Endothelial cell of umbilical vein (primary cell): ENCODE results near the gene GRK5. TPM values are rescaled to one million over a fixed set of nuclear protein-coding genes. Genes with fewer than 3 reads are reported as not detected.

Experiments used
- BruUV-seq: library from RNA; stranded (reverse); fragments of 400-500 nt; replicated peaks from 2 replicates; lab custom pipeline; 2021; lab: Mats Ljungman, UMichigan
- CTCF ChIA-PET: fragments of 300-600, 350-600 bp; sonication (Branson Sonifier 250); formaldehyde crosslinking; loops from one replicate; lab custom pipeline; 2021; ENCODE audit warnings: antibody characterized with exemption, inconsistent platforms; lab: Charles Lee
- POLR2A ChIA-PET: fragments of 300-600, 350-600 bp; sonication (Branson Sonifier 250); formaldehyde crosslinking; loops from one replicate; lab custom pipeline; 2021; ENCODE audit warnings: antibody characterized with exemption, inconsistent platforms; lab: Charles Lee
- DNase-seq: peaks from one replicate; pipeline ENCODE4 v3.0.0-alpha.2; 2011; ENCODE audit warnings: low read depth, low spot score
- FAIRE-seq: peaks from 2 replicates; lab custom pipeline; 2011; peaks lifted over from hg19 to GRCh38; lab: Jason Lieb, UNC
- H2AFZ ChIP-seq: 2 replicates; pipeline ENCODE4 v1.6.0; 2012; ENCODE audit warnings: low read depth, low read length, control low read depth, inconsistent platforms
- H3K27ac ChIP-seq: 2 replicates; pipeline ENCODE4 v1.5.1; 2011; ENCODE audit warnings: low read depth, mild to moderate bottlenecking, control low read depth, low read length, moderate library complexity; ENCODE audit not compliant: insufficient read depth
- H3K27me3 ChIP-seq, 2 experiments: 2 replicates each; pipeline versions ENCODE4 v1.6.0 to v1.6.1; 2011; ENCODE audit warnings: low read length in 2 of 2, mixed read lengths in 1 of 2; ENCODE audit not compliant: control insufficient read depth in 2 of 2, insufficient read depth in 2 of 2
- H3K36me3 ChIP-seq, 2 experiments: 2 replicates in 1 of 2; 3 replicates in 1 of 2; pipeline ENCODE4 v1.5.1; 2011; ENCODE audit warnings: low read length in 2 of 2, mild to moderate bottlenecking in 1 of 2, moderate library complexity in 1 of 2; ENCODE audit not compliant: control insufficient read depth in 2 of 2, insufficient read depth in 2 of 2; ENCODE audit errors: extremely low read depth in 1 of 2
- H3K4me1 ChIP-seq: 3 replicates; pipeline ENCODE4 v1.5.1; 2011; ENCODE audit warnings: mild to moderate bottlenecking, low read length; ENCODE audit not compliant: control insufficient read depth, insufficient read depth; ENCODE audit errors: extremely low read depth
- H3K4me2 ChIP-seq: 2 replicates; pipeline ENCODE4 v1.6.1; 2011; ENCODE audit warnings: low read length, control low read depth, mixed read lengths; ENCODE audit not compliant: insufficient read depth
- H3K4me3 ChIP-seq, 3 experiments: fragments of 200-600 bp in 1 of 3; sonication (generic), shearing (Covaris generic) in 1 of 3; replicated peaks in 1 of 3; 2 replicates each; pipeline ENCODE4 v1.5.1; 2011 to 2016; ENCODE audit warnings: control low read depth in 3 of 3, low read length in 3 of 3, mild to moderate bottlenecking in 2 of 3, inconsistent platforms in 1 of 3, low read depth in 1 of 3, moderate library complexity in 1 of 3; ENCODE audit not compliant: insufficient read depth in 1 of 3
- H3K79me2 ChIP-seq: 2 replicates; pipeline ENCODE4 v1.6.0; 2012; ENCODE audit warnings: low read length, inconsistent platforms; ENCODE audit not compliant: control insufficient read depth, insufficient read depth
- H3K9ac ChIP-seq: replicated peaks from 2 replicates; pipeline ENCODE3; 2011; ENCODE audit warnings: low read length, control low read depth; ENCODE audit not compliant: insufficient read depth; ENCODE audit errors: extremely low read depth
- H3K9me1 ChIP-seq: replicated peaks from 3 replicates; pipeline ENCODE4 v1.6.0; 2011; ENCODE audit warnings: mild to moderate bottlenecking, low read length; ENCODE audit not compliant: control insufficient read depth, insufficient read depth; ENCODE audit errors: extremely low read depth
- H3K9me3 ChIP-seq: replicated peaks from 2 replicates; pipeline ENCODE4 v1.5.1; 2012; ENCODE audit warnings: low read length, inconsistent platforms; ENCODE audit not compliant: control insufficient read depth, insufficient read depth
- H4K20me1 ChIP-seq: replicated peaks from 2 replicates; pipeline ENCODE3; 2011; ENCODE audit warnings: mild to moderate bottlenecking, low read length; ENCODE audit not compliant: control insufficient read depth, insufficient read depth; ENCODE audit errors: extremely low read depth
- CTCF ChIP-seq, 2 donors: IDR thresholded peaks; 1 replicate in 1 of 2; 2 replicates in 1 of 2; pipeline ENCODE4 v1.5.1; 2011; ENCODE audit warnings: low read length in 2 of 2, mild to moderate bottlenecking in 2 of 2, moderate library complexity in 2 of 2, control low read depth in 1 of 2, inconsistent platforms in 1 of 2, low read depth in 1 of 2; ENCODE audit not compliant: insufficient read depth in 1 of 2; ENCODE audit errors: extremely low read depth in 1 of 2
- FOS ChIP-seq: IDR thresholded peaks from 2 replicates; pipeline ENCODE4 v1.6.1; 2011; ENCODE audit warnings: mild to moderate bottlenecking, low read length, moderate library complexity, borderline replicate concordance; ENCODE audit not compliant: insufficient read depth
- MYC ChIP-seq: IDR thresholded peaks from one replicate; pipeline ENCODE4 v1.6.1; 2011; ENCODE audit warnings: mild to moderate bottlenecking, low read depth, low read length
- dilution Hi-C: fragments of 300-500 bp; cut with MboI; formaldehyde crosslinking; loops from one replicate; pipeline ENCODE4 v1.15.0; 2019; ENCODE audit warnings: low sequenced_read_pairs; ENCODE audit not compliant: extremely low pct_ligation_motif_present
- intact Hi-C: fragments of 100-400 bp; cut with micrococcal nuclease; formaldehyde crosslinking; loops from one replicate; pipeline ENCODE4 v1.10.0; 2022
- polyA plus RNA-seq, 4 experiments: library from polyadenylated mRNA; depleted of rRNA in 3 of 4; stranded (reverse) in 3 of 4; unstranded in 1 of 4; fragments of >200 nt; gene quantifications; 2 replicates each; pipeline versions ENCODE4 v1.2.1 to v1.2.3, GENCODE V29; 2011 to 2012; ENCODE audit warnings: missing spikeins in 1 of 4
- total RNA-seq: library from RNA; stranded (reverse); gene quantifications from 2 replicates; pipeline ENCODE4 v1.2.3, GENCODE V29; 2021
- TF ChIP-seq, protein P1 (sequence below): IDR thresholded peaks from 2 replicates; pipeline ENCODE4 v1.6.1; 2011; ENCODE audit not compliant: insufficient read depth, insufficient read length

GRK5 gene
- total and polyA plus RNA-seq, 2 donors (not counting 3 experiments of a cell fraction or from before 2014, with no cell fraction given), result 13.1 to 29.5 TPM

GRCh38 chr10:119374236-119374635 lies 166.9 kb downstream of the GRK5 start:
- intact Hi-C loops, result no loop called here
- no TSS peak for BruUV-seq
- H3K9me3 ChIP-seq, result no peaks in the 10 kb centered on the region

More at GRCh38 chr10:119374236-119374635, 166.9 kb downstream of the GRK5 start:
- ChIA-PET POLR2A (no interaction called here), CTCF (no interaction called here)
- no peak overlapping the region for H3K27ac ChIP-seq
- dilution Hi-C loops, result no loop called here
- TF ChIP-seq CTCF (IDR thresholded peaks at IDR 0.05; ENCODE audit: extremely low read depth in 1 of 2, insufficient read depth in 1 of 2, low read depth in 1 of 2, low read length in 2 of 2) (no peak), MYC (no peak), FOS (no peak)
- TF ChIP-seq, protein P1, sequence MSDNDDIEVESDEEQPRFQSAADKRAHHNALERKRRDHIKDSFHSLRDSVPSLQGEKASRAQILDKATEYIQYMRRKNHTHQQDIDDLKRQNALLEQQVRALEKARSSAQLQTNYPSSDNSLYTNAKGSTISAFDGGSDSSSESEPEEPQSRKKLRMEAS, result no peak
- H3K9ac ChIP-seq, result no peak overlapping the region
- no peak overlapping the region for H3K4me3 ChIP-seq
- no peak overlapping the region for H3K4me2 ChIP-seq
- no peak overlapping the region for H2AFZ ChIP-seq
- no peaks in the 10 kb centered on the region for H4K20me1 ChIP-seq
- no peak for DNase-seq
- peaks cover 24% of the 10 kb centered on the region for H3K4me1 ChIP-seq
- H3K27me3 ChIP-seq, result no peaks in the 10 kb centered on the region
- H3K9me1 ChIP-seq, result no peaks in the 10 kb centered on the region
- no peak for FAIRE-seq
- no peaks in the 10 kb centered on the region for H3K36me3 ChIP-seq
- no peaks in the 10 kb centered on the region for H3K79me2 ChIP-seq
